ENCODE results near the gene GJD2.

The GJD2 gene

DNA sequence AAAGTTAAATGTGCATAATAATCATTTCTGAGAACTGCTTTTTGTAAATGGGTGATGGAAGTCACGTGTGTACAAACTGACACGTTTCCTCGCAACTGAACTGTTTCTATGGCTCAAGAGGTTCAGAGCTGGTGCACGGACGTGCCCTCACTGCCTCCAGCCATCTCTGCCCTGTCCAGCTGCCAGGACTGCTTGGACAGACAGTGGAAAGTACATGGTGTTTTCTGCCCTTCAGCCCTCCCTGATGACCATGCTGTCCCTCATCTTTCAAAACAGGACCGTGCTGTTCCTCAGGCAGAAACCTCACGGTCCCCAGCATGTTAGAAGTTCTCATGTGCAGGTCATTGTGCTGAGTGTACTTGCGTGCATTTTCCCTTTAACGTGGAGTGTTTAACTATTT, 38.7 kb downstream of the GJD2 start:
- H3K36me3 ChIP-seq (ENCODE audit: insufficient read depth, low read length), result no peaks in the 10 kb centered on the region
- H3K4me3 ChIP-seq, result no peak overlapping the region
- no peak for DNase-seq (ENCODE audit: low read depth, low spot score)
- TF ChIP-seq EZH2 (IDR thresholded peaks at IDR 0.05), result no peak
- no peak for TF ChIP-seq FOXP2 (optimal IDR thresholded peaks at IDR 0.05; ENCODE audit: control extremely low read depth, extremely low read length, insufficient read depth)
- TF ChIP-seq POLR2AphosphoS5 (IDR thresholded peaks at IDR 0.05; ENCODE audit: borderline replicate concordance, low read depth, low read length), result no peak
- no peak overlapping the region for H3K27ac ChIP-seq
- no peak overlapping the region for H3K9ac ChIP-seq (ENCODE audit: insufficient read length)
- no peaks in the 10 kb centered on the region for H3K9me3 ChIP-seq (ENCODE audit: low read depth, low read length)

DNA sequence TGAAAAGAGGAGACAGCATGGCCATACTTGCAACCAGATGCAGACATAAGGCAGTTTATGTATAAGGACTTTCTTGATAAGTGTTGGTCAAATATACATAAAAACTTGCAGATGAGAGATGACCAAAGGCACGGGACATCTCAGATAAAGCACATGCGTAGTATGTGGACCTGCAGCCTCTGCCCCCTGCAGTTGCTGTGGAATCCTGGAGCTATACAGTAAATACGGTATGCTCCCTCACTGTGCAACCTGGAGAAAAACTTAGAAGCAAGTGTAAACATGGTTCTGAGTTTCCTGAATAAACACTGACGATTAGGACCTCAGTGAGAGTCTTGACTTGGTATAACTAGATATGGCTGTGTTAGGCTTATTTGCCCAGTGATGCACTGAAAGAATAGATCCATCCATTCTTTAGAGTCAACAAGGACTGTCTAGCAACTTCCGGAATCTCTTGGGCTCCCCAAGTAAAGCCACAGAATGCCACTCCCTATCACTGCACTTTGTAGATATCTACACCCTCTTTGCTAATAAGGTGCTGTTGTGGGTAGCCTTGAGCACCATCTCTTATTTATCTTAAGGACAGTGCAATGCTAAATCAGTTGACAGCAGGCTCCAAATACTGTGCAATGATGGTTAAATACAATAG, 40.2 kb downstream of the GJD2 start:
- Histone ChIP-seq H3K9me3 (ENCODE audit: low read depth, low read length) (no peaks in the 10 kb centered on the region), H3K27ac (no peak overlapping the region), H3K4me3 (no peak overlapping the region), H3K36me3 (ENCODE audit: insufficient read depth, low read length) (no peaks in the 10 kb centered on the region), H3K9ac (ENCODE audit: insufficient read length) (no peak overlapping the region)
- DNase-seq (ENCODE audit: low read depth, low spot score), result no peak
- TF ChIP-seq EZH2 (IDR thresholded peaks at IDR 0.05) (no peak), POLR2AphosphoS5 (IDR thresholded peaks at IDR 0.05; ENCODE audit: borderline replicate concordance, low read depth, low read length) (no peak), FOXP2 (optimal IDR thresholded peaks at IDR 0.05; ENCODE audit: control extremely low read depth, extremely low read length, insufficient read depth) (no peak)

DNA sequence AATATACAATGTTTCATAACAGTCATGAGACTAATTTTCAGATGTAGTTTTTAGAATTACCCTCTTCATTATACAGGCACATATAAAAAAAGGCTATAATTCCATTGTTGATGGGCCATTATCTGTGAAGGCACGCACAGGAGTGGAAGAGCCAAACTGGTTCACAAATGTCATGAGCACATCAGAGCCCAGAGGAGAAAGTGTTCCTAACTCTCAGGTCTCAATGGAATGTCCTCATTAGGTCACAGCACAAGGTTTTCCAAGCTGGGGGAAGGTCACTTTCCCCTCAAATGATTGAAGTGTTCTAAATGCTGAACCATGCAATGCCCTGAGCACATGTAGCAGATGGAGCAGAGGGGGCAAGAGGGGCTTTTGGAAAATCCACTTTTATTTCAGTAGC, 41.2 kb downstream of the GJD2 start:
- DNase-seq (ENCODE audit: low read depth, low spot score), result no peak
- Histone ChIP-seq H3K9ac (ENCODE audit: insufficient read length) (no peak overlapping the region), H3K9me3 (ENCODE audit: low read depth, low read length) (no peaks in the 10 kb centered on the region), H3K36me3 (ENCODE audit: insufficient read depth, low read length) (no peaks in the 10 kb centered on the region), H3K4me3 (no peak overlapping the region), H3K27ac (no peak overlapping the region)
- TF ChIP-seq FOXP2 (optimal IDR thresholded peaks at IDR 0.05; ENCODE audit: control extremely low read depth, extremely low read length, insufficient read depth), result no peak
- TF ChIP-seq EZH2 (IDR thresholded peaks at IDR 0.05), result no peak
- TF ChIP-seq POLR2AphosphoS5 (IDR thresholded peaks at IDR 0.05; ENCODE audit: borderline replicate concordance, low read depth, low read length), result no peak

DNA sequence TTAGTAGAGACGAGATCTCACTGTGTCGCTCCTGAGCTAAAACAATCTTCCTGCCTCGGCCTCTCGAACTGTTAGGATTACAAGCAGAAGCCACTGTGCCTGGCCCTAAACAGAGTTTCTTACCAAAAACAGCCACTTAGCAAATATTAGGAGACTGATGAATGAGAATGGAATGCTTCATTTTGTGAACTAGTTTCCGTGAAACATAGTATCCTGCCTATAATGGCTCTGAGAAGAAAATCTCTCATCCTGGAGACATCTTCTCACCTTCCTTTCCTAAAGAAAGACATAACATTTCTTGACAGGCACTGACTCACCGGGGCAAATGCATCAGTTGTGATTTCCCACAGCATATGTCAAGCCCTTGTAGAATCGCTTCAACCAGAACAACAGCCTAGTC, 44.9 kb downstream of the GJD2 start:
- no peak overlapping the region for H3K4me3 ChIP-seq
- no peak overlapping the region for H3K27ac ChIP-seq

DNA sequence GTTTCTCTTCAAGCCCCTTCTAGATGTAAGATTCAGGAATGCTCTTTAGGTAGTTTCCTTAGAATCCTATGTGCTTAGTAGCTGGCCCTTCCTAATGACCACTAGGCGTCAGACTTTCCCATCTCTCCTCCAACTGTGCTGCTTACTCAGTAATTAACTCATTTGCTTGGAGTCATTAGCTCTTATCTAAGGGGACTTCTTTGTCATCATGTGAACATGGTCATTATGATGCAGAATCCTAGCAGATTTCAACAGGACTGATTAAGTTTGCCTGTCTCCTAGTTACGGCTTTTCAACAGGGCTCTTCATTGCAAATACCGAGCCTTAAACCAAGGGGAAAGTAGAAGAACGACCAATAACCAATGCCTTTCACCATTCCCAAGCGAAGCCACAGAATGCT, 46.4 kb downstream of the GJD2 start:
- Histone ChIP-seq H3K9me3 (ENCODE audit: low read depth, low read length) (no peaks in the 10 kb centered on the region), H3K36me3 (ENCODE audit: insufficient read depth, low read length) (no peaks in the 10 kb centered on the region), H3K27ac (no peak overlapping the region), H3K9ac (ENCODE audit: insufficient read length) (no peak overlapping the region), H3K4me3 (no peak overlapping the region)
- TF ChIP-seq EZH2 (IDR thresholded peaks at IDR 0.05) (no peak), POLR2AphosphoS5 (IDR thresholded peaks at IDR 0.05; ENCODE audit: borderline replicate concordance, low read depth, low read length) (no peak), FOXP2 (optimal IDR thresholded peaks at IDR 0.05; ENCODE audit: control extremely low read depth, extremely low read length, insufficient read depth) (no peak)
- peak; percentile 3 for DNase-seq (ENCODE audit: low read depth, low spot score)

More for the DNA sequence above, 44.9 kb downstream of the GJD2 start:
- Histone ChIP-seq H3K9me3 (ENCODE audit: low read depth, low read length) (no peaks in the 10 kb centered on the region), H3K9ac (ENCODE audit: insufficient read length) (no peak overlapping the region), H3K36me3 (ENCODE audit: insufficient read depth, low read length) (no peaks in the 10 kb centered on the region)
- DNase-seq (ENCODE audit: low read depth, low spot score), result no peak
- TF ChIP-seq FOXP2 (optimal IDR thresholded peaks at IDR 0.05; ENCODE audit: control extremely low read depth, extremely low read length, insufficient read depth) (no peak), EZH2 (IDR thresholded peaks at IDR 0.05) (no peak), POLR2AphosphoS5 (IDR thresholded peaks at IDR 0.05; ENCODE audit: borderline replicate concordance, low read depth, low read length) (no peak)

DNA sequence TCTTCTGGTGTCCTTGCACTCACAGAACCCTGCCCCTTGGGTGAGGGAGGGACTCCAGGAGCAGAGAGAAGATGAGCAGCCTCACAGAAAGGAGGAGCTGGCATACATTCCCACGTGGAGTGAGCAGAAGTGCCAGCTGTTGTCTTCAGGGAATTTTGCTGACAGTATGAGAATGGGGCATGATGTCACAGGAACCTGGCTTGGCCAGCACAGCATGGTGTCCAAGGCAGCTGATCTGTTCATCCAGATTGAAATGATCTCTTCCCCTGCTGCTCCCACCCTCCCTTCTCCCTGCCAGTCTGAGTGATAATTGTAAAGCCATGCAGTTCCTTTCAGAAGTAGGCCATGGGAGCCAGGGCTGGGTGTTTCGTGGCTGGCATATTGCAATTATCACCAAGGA, 53.3 kb downstream of the GJD2 start:
- Histone ChIP-seq H3K36me3 (ENCODE audit: insufficient read depth, low read length) (no peaks in the 10 kb centered on the region), H3K9ac (ENCODE audit: insufficient read length) (no peak overlapping the region), H3K4me3 (no peak overlapping the region), H3K9me3 (ENCODE audit: low read depth, low read length) (no peaks in the 10 kb centered on the region), H3K27ac (no peak overlapping the region)
- DNase-seq (ENCODE audit: low read depth, low spot score), result no peak
- TF ChIP-seq POLR2AphosphoS5 (IDR thresholded peaks at IDR 0.05; ENCODE audit: borderline replicate concordance, low read depth, low read length) (no peak), FOXP2 (optimal IDR thresholded peaks at IDR 0.05; ENCODE audit: control extremely low read depth, extremely low read length, insufficient read depth) (no peak), EZH2 (IDR thresholded peaks at IDR 0.05) (no peak)
